Endometrium (tissue), 2 donors: ENCODE measurements around the gene BCAS3.

Experiments used
- FAIRE-seq: peaks from 2 replicates; lab custom pipeline; 2012; peaks lifted over from hg19 to GRCh38; lab: Jason Lieb, UNC
- donor health status: control.
- donor health status: control.

BCAS3 gene

DNA sequence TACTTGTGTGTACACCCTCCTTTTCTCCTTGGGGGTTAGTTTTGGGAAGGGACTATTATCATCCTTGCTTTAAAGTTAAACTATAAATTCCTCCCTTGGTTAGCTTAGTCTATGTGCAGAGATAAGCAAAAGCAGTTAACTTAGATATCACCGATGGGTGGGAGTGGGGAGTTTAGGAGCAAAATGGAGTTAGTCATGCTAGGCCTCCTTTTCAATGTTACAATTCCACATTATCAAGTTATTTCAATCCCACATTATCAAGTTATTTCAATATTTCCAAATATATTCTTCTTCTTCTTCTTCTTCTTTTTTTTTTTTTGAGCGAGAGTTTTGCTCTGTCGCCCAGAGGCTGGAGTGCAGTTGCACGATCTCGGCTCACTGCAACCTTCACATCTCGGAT is 1.7 kb upstream of the BCAS3 start:
- no peak for FAIRE-seq

GRCh38 chr17:60676758-60677307 is 818 bp upstream of the BCAS3 start:
- FAIRE-seq = no peak

- no peak for FAIRE-seq
Measured at GRCh38 chr17:60678118-60678444, 430 bp downstream of the BCAS3 start.

- no peak for FAIRE-seq
Measured at GRCh38 chr17:60679287-60679686, 1.6 kb downstream of the BCAS3 start.

DNA sequence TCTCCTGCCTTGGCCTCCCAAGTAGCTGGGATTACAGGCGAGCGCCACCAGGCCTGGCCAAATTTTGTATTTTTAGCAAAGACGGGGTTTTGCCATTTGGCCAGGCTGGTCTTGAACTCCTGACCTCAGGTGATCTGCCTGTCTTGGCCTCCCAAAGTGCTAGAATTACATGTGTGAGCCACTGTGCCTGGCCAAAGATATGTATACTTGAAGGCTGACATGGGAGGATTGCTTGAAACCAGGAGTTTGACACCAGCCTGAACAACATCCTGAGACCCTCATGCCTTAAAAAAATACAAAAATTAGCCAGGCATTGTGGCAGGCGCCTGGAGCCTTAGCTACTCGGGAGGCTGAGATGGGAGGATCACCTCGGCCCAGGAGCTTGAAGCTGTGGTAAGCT is 3.1 kb downstream of the BCAS3 start:
- no peak for FAIRE-seq

GRCh38 chr17:60685437-60685836 is 7.8 kb downstream of the BCAS3 start:
- FAIRE-seq = no peak

DNA sequence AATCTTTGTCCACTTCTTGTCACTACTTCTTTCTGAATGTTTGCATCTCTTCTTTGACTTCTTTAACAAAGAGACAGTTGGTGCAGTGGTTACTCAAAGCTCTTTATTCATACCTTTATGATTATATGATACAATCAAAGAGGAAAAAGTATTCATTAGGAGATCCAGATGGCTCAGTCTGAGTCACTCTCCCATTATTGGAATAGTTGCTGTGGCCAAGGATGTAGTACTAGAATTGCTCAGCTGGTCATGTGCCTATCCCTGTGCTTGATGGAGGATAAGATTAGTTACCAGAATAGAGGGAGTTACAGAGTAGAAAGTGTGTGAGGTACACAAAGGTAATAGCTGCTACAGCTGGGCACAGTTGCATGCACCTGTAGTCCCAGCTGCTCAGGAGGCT is 18.3 kb downstream of the BCAS3 start:
- no peak for FAIRE-seq

DNA sequence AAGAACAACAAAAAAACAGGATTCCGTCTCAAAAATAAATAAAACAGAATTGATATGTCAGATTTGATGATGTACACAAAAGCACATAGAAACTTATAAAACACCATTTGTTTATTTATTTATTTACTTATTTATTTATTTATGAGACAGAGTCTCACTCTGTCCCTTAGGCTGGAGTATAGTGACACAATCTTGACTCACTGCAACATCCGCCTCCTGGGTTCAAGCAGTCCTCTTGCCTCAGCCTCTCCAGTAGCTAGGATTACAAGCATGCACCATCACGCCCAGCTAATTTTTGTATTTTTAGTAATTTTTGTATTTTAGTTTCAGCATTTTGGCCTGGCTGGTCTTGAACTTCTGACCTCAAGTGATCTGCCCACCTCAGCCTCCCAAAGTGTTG is 21.4 kb downstream of the BCAS3 start:
- no peak for FAIRE-seq

GRCh38 chr17:60704170-60704569 is 26.5 kb downstream of the BCAS3 start:
- FAIRE-seq = no peak

DNA sequence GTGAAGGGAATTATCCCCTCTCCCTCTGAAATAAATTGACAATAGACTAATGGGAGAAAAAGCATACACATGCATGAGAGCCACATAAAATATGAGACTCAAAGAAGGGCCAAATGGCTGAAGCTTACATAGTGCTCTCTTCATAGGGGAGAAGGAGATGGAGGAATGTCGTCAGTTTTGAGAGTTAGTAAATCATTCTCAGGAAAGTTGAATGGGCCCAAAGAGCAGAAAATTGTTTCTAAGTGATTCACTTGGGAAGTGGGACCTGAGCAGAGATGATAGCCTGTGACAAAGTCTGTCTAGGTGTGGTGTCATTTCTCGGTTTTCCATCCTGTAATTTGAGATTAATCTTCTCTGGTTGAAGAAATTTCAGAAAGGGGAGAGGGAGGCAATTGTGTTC is 35.0 kb downstream of the BCAS3 start:
- FAIRE-seq = no peak

DNA sequence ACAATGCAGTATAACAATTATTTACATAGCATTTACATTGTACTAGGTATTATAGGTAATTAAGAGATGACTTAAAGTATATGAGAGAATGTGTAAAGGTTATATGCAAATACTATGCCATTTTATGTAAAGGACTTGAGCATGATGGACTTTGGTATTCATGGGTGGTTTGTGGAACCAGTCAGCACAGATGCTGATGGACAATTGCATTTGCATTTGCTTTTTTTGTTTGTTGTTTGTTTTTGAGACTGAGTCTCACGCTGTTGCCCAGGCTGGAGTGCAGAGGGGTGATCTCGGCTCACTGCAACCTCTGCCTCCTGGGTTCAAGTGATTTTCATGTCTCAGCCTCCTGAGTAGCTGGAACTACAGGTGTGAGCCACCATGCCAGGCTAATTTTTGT is 36.0 kb downstream of the BCAS3 start:
- FAIRE-seq = no peak

- FAIRE-seq = no peak
Measured at GRCh38 chr17:60716766-60717165, 39.1 kb downstream of the BCAS3 start.

DNA sequence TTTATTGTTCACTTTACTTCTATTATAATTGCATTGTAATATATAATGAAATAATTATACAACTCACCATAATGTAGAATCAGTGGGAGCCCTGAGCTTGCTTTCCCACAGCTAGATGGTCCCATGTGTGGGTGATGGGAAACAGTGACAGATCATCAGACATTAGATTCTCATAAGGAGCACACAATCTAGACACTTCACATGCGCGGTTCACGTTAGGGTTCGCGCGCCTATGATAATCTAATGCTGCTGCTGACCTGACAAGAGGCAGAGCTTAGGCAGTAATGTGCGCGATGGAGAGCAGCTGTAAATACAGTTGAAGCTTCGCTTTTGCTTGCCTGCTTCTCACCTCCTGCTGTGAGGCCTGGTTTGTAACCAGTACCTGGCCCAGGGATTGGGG is 40.2 kb downstream of the BCAS3 start:
- FAIRE-seq = no peak

GRCh38 chr17:60720763-60721531 is 43.3 kb downstream of the BCAS3 start:
- peak; percentile 74 for FAIRE-seq

DNA sequence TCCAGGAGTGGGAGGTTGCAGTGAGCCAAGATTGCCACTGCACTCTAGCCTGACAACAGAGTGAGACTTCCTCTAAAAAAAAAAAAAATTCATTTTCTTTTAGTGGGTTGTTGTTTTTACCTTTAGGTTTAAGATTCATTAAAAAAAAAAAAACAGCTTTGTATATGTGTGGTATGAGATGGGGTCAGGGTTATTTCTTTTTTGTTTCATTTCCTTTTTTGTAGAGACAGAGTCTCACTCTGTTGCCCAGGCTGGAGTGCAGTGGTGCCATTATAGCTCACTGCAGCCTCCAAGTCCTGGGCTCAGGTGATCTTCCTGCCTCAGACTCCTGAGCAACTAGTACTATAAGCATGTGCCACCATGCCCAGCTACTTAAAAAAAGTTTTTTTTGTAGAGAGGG is 47.0 kb downstream of the BCAS3 start:
- FAIRE-seq = no peak

GRCh38 chr17:60729854-60730253 is 52.2 kb downstream of the BCAS3 start:
- FAIRE-seq = no peak

- no peak for FAIRE-seq
Measured at GRCh38 chr17:60730273-60730672, 52.6 kb downstream of the BCAS3 start.

DNA sequence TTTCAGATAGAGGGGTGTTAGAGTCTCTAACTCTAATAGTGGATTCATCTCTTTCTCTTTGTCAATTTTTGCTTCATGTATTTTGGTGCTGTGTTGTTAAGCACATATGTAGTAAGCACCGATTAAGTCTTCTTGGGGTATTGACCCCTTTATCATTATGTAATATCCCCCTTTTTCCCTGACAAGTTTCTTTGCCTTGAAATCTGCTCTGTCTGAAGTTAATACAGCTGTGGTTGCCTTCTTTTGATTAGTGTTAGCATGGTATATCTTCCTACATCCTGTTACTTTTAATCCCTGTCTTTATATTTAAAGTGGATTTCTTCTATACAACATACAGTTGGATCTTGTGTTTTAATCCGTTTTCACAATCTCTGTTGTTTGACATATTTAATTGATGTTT is 60.6 kb downstream of the BCAS3 start:
- no peak for FAIRE-seq

DNA sequence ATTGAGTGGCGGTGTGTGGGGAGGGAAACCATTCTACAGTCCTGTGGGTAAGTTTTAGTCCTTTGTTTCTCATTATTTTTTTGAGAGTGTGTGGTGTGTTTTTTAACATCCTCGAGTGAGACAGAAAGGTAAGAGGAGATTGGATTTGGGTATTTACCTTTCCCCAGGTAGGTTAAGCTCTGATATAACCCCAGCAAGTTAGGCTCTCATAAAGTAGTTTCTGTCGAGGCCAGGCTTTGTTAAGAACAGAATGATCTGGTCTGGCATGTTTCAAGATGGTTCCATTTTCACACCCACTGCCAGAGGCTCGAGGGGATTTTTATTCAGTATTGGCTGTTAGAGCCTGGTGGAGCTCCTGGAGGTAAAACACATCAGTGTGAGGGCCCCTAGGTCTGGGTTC is 62.9 kb downstream of the BCAS3 start:
- FAIRE-seq = no peak

- FAIRE-seq = no peak
Measured at GRCh38 chr17:60741031-60741430, 63.4 kb downstream of the BCAS3 start.

GRCh38 chr17:60743282-60743681 is 65.6 kb downstream of the BCAS3 start:
- FAIRE-seq = no peak

DNA sequence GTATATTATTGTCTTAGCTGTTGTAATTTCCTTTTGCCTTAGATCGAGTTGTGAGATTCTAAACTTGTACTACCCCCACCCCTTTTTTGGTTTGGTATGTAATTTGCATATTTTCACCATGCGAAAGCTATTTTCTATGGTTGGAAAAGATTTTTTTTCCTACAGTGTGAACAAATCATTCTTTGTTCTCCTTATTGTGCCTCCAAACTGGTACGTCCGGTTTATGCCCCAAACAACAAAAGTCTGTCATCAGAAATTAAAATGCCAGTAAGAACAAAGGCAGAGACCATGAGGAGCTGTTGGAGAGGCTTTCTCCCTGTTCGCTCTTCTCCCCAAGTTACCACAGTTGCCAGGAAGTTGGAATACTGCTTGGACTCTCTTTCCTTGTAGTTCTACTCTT is 66.1 kb downstream of the BCAS3 start:
- FAIRE-seq = peak; percentile 8

DNA sequence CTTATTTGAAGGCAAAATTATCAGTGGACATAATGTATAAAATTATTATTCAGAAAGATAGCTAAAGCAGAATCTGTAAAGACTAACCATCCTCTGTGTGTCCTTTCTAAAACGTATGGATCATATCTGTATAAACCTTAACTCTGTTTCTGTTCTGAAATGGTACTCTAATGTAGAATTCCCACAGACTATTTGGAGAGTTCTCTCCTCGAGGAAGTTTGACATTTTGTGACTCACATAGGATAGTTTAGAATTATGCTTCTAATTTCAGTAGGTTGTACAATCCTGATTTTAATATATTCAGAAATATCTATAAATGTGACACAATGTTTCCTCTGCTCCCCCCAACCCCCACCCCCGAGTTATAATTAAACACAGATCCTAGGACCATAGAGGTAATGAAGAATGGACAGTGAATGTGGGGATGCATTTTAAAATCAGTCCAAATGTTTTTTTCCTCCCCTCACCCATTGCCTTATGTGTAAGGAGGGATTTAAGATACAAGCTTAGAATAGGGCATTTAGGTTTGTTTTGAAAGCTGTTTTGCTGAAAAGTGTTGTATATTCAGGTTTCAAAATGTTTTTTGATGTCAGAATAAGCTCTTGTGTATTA is 66.8 kb downstream of the BCAS3 start:
- no peak for FAIRE-seq

DNA sequence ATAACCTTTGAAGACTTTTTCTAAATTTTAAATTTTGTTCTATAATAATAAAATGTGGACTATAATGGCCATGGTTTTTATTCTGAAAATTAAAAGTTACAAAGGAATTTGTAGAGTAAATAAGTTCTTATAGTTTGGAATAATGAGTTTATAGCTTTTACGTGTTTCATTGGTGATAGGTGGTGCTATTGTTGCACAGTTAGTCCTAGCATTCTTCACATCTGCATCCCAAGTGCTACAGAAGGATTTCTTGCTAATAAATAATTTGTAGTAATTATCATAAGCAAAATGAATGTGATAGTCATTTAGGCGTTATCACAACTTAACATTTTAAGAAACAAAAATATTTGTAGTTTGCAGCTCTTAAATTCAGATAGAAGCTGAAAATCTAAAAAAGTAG is 67.9 kb downstream of the BCAS3 start:
- FAIRE-seq = no peak
